Caco-2 (cell line): ENCODE data around the gene MBL2. TPM values are rescaled to one million over a fixed set of nuclear protein-coding genes. Genes with fewer than 3 reads are reported as not detected.

Source experiments
- BruUV-seq: library from RNA; stranded (reverse); fragments of 400-500 nt; replicated peaks from 2 replicates; lab custom pipeline; 2021; lab: Mats Ljungman, UMichigan
- CTCF ChIA-PET: fragments of 300-600 bp; sonication (Branson Sonifier 250); formaldehyde crosslinking; loops from one replicate; lab custom pipeline; 2022; ENCODE audit warnings: antibody characterized with exemption; lab: Charles Lee
- POLR2A ChIA-PET: fragments of 300-600 bp; sonication (Branson Sonifier 250); formaldehyde crosslinking; loops from one replicate; lab custom pipeline; 2022; ENCODE audit warnings: antibody characterized with exemption; lab: Charles Lee
- DNase-seq, 2 experiments: peaks; one replicate each; pipeline versions ENCODE4 v3.0.0 to v3.0.0-alpha.2; 2020 to 2022
- H3K27me3 ChIP-seq: replicated peaks from 2 replicates; pipeline ENCODE4 v1.6.0; 2011; ENCODE audit warnings: low read length; ENCODE audit not compliant: control insufficient read depth, insufficient read depth
- H3K36me3 ChIP-seq: 2 replicates; pipeline ENCODE4 v1.5.1; 2011; ENCODE audit warnings: low read length; ENCODE audit not compliant: control insufficient read depth, insufficient read depth
- H3K4me1 ChIP-seq: fragments of 250-450 bp; sonication (Bioruptor Pico); 2 replicates; pipeline ENCODE4 v1.5.1; 2020; ENCODE audit warnings: mild to moderate bottlenecking
- H3K4me3 ChIP-seq: 2 replicates; pipeline ENCODE4 v1.5.1; 2011; ENCODE audit warnings: low read depth, mild to moderate bottlenecking, control low read depth, low read length
- H3K9me3 ChIP-seq: fragments of 250-450 bp; sonication (Bioruptor Pico); 2 replicates; pipeline ENCODE4 v1.5.1; 2020; ENCODE audit warnings: mild to moderate bottlenecking, moderate library complexity
- H3K27ac Mint-ChIP-seq: one replicate; pipeline ENCODE4 v1.8.0; 2022; ENCODE audit warnings: mixed read lengths; ENCODE audit not compliant: unreplicated experiment
- H3K27me3 Mint-ChIP-seq: one replicate; pipeline ENCODE4 v1.8.0; 2022; ENCODE audit warnings: mixed read lengths; ENCODE audit not compliant: insufficient read depth, unreplicated experiment
- H3K36me3 Mint-ChIP-seq: one replicate; pipeline ENCODE4 v1.8.0; 2022; ENCODE audit warnings: mild to moderate bottlenecking, mixed read lengths; ENCODE audit not compliant: insufficient read depth, unreplicated experiment
- H3K4me1 Mint-ChIP-seq: one replicate; pipeline ENCODE4 v1.8.0; 2022; ENCODE audit warnings: low read depth, mixed read lengths; ENCODE audit not compliant: unreplicated experiment
- H3K4me3 Mint-ChIP-seq: one replicate; pipeline ENCODE4 v1.8.0; 2022; ENCODE audit warnings: mild to moderate bottlenecking, moderate library complexity, mixed read lengths; ENCODE audit not compliant: unreplicated experiment
- H3K9me3 Mint-ChIP-seq: one replicate; pipeline ENCODE4 v1.8.0; 2022; ENCODE audit warnings: mixed read lengths; ENCODE audit not compliant: unreplicated experiment
- intact Hi-C: fragments of 100-400 bp; cut with micrococcal nuclease; formaldehyde crosslinking; loops from one replicate; pipeline ENCODE4 v1.10.0; 2022; ENCODE audit not compliant: unreplicated experiment
- total RNA-seq: library from RNA; stranded (reverse); gene quantifications from 2 replicates; pipeline ENCODE4 v1.2.3, GENCODE V29; 2022
- TF ChIP-seq, protein P1 (sequence below), 2 experiments: fragments of 200-600 bp in 1 of 2; IDR thresholded peaks; 1 replicate in 1 of 2; 2 replicates in 1 of 2; pipeline versions ENCODE4 v1.5.1 to v1.8.0; 2011 to 2022; ENCODE audit warnings: antibody characterized with exemption in 1 of 2, control low read depth in 1 of 2, inconsistent platforms in 1 of 2, low read depth in 1 of 2, low read length in 1 of 2, mild to moderate bottlenecking in 1 of 2, moderate library complexity in 1 of 2; ENCODE audit not compliant: insufficient read depth in 1 of 2, severe bottlenecking in 1 of 2, unreplicated experiment in 1 of 2

MBL2 gene
- total RNA-seq, 1 experiment from 2014 or later = 0.20 TPM

DNA sequence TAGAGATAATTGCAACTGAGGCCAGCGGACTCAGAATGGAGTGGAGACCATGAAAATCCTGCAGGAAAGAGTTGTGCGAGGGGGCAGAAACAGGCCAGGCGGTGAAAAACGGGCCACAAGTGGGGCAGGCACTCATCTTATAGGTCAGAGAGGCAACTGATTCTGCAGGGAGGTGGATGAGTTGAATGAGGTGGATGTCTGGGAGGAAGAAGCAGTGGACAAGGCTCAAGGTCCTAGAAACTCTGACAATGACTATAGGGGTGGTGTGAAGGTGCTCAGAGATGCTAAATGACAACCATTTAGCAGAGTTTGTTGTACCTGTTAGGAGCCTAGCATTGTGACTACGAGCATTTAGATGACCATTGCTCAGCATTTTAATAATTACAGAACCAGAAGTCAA lies 33.6 kb downstream of the MBL2 start:
- Histone ChIP-seq H3K4me1 (no peaks in the 10 kb centered on the region), H3K36me3 (no peaks in the 10 kb centered on the region), H3K27me3 (no peaks in the 10 kb centered on the region), H3K9me3 (peaks cover 5% of the 10 kb centered on the region; the same call in 1 of the 2 replicates), H3K4me3 (no peak overlapping the region)
- POLR2A ChIA-PET = no interaction called here
- TF ChIP-seq, protein P1, sequence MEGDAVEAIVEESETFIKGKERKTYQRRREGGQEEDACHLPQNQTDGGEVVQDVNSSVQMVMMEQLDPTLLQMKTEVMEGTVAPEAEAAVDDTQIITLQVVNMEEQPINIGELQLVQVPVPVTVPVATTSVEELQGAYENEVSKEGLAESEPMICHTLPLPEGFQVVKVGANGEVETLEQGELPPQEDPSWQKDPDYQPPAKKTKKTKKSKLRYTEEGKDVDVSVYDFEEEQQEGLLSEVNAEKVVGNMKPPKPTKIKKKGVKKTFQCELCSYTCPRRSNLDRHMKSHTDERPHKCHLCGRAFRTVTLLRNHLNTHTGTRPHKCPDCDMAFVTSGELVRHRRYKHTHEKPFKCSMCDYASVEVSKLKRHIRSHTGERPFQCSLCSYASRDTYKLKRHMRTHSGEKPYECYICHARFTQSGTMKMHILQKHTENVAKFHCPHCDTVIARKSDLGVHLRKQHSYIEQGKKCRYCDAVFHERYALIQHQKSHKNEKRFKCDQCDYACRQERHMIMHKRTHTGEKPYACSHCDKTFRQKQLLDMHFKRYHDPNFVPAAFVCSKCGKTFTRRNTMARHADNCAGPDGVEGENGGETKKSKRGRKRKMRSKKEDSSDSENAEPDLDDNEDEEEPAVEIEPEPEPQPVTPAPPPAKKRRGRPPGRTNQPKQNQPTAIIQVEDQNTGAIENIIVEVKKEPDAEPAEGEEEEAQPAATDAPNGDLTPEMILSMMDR (IDR thresholded peaks at IDR 0.05; ENCODE audit: insufficient read depth in 1 of 2, low read depth in 1 of 2, low read length in 1 of 2, severe bottlenecking in 1 of 2, unreplicated experiment in 1 of 2) = no peak
- H3K36me3 Mint-ChIP-seq = no peaks in the 10 kb centered on the region
- BruUV-seq = no TSS peak
- H3K4me1 Mint-ChIP-seq = no peaks in the 10 kb centered on the region
- no peaks in the 10 kb centered on the region for H3K27me3 Mint-ChIP-seq
- no peaks in the 10 kb centered on the region for H3K9me3 Mint-ChIP-seq
- no peak for DNase-seq
- intact Hi-C loops = no loop called here
- CTCF ChIA-PET = interaction anchor here (1.7 kb wide), 1 partner anchor 39 kb away, joined by 5 read pairs; no protein-coding TSS in a partner anchor
- H3K4me3 Mint-ChIP-seq = no peak overlapping the region
- H3K27ac Mint-ChIP-seq = no peak overlapping the region

DNA sequence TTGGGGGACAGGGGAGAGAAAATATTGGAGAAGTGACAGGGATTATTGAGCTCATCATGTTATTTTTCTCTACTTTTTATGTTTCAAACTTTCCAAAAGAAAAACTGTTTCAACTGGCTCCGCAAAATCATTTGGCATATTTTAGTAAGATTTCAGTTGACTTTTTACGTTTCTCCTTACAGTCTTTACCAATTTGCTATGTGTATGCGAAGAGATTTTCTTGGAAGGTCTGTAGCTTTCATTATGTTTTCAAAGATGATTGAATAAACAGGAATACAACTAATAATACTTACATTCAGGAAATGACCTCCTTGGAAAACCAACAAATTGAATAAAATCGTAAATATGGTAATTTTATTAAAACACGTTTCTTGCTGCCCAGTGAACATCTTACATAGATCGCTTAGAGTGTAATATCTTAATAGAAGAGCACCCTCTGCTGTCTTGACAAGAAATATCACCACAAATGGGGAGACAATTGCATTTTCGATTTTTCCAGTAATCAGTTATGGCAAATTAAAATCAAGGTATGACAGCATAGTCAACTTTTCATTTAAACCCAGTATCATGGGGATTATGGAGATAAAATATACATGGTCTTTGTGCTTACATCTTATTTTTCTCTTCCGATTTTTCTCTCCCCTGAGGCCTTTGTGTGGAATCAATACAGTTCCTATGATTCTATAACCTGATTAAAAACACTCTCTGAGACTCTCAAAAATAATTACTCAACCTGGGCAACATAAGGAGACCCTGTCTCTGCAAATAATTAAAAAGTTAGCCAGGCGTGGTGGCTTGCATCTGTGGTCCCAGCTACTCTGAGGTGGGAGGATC lies 43.1 kb downstream of the MBL2 start:
- Mint-ChIP-seq H3K27me3 (peaks cover 3% of the 10 kb centered on the region), H3K9me3 (peaks cover 13% of the 10 kb centered on the region), H3K36me3 (no peaks in the 10 kb centered on the region), H3K4me3 (no peak overlapping the region), H3K4me1 (no peaks in the 10 kb centered on the region), H3K27ac (no peak overlapping the region)
- Histone ChIP-seq H3K4me3 (no peak overlapping the region), H3K36me3 (no peaks in the 10 kb centered on the region), H3K9me3 (no peaks in the 10 kb centered on the region), H3K4me1 (peaks cover 8% of the 10 kb centered on the region; the same call in 1 of the 2 replicates), H3K27me3 (no peaks in the 10 kb centered on the region)
- TF ChIP-seq, protein P1 (IDR thresholded peaks at IDR 0.05; ENCODE audit: insufficient read depth in 1 of 2, low read depth in 1 of 2, low read length in 1 of 2, severe bottlenecking in 1 of 2, unreplicated experiment in 1 of 2) = peak; percentile 73 to 89
- ChIA-PET CTCF (interaction anchor here (0.8 to 3.0 kb wide), 4 partner anchors 40 to 416 kb away, joined by 3 to 33 read pairs (median 4); partner anchors contain the start of gene DKK1), POLR2A (no interaction called here)
- peak in 1 of 2 experiments; percentile 49 for DNase-seq
- no TSS peak for BruUV-seq
- intact Hi-C loops = loop anchor here (1.0 to 5.0 kb wide), 5 partner anchors 46 to 421 kb away; no protein-coding TSS in a partner anchor

DNA sequence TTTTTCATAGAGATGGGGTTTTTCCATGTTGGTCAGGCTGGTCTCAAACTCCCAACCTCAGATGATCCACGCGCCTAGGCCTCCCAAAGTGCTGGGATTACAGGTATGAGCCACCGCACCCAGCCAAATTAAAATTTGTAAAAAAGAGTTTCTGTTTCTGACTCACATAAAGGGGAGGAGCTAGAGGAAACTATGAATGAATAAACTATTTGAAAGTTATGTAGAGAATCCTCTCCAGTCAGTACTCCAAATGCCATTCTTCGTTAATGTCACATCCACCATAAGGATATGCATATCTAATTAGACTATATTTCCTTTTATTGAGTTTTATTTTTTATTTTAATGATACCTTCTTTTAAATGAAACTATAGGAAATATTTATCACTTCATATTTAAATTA lies 52.6 kb downstream of the MBL2 start:
- ChIA-PET CTCF (no interaction called here), POLR2A (no interaction called here)
- intact Hi-C loops = no loop called here

More for the DNA sequence above, 52.6 kb downstream of the MBL2 start:
- DNase-seq = no peak
- no peaks in the 10 kb centered on the region for H3K4me1 Mint-ChIP-seq
- Histone ChIP-seq H3K36me3 (no peaks in the 10 kb centered on the region), H3K9me3 (peaks cover 8% of the 10 kb centered on the region), H3K27me3 (no peaks in the 10 kb centered on the region), H3K4me3 (no peak overlapping the region), H3K4me1 (no peaks in the 10 kb centered on the region)
- H3K27ac Mint-ChIP-seq = no peak overlapping the region
- no TSS peak for BruUV-seq
- TF ChIP-seq, protein P1 (IDR thresholded peaks at IDR 0.05; ENCODE audit: insufficient read depth in 1 of 2, low read depth in 1 of 2, low read length in 1 of 2, severe bottlenecking in 1 of 2, unreplicated experiment in 1 of 2) = no peak
- peaks cover 2% of the 10 kb centered on the region for H3K27me3 Mint-ChIP-seq
- peaks cover 18% of the 10 kb centered on the region for H3K9me3 Mint-ChIP-seq
- no peak overlapping the region for H3K4me3 Mint-ChIP-seq
- H3K36me3 Mint-ChIP-seq = no peaks in the 10 kb centered on the region
